K562 (cell line): ENCODE measurements around the gene BARX2. TPM values are rescaled to one million over a fixed set of nuclear protein-coding genes. Genes with fewer than 3 reads are reported as not detected.

Experiments
- ATAC-seq: fragments of 200-7000 bp; cut with Tn5 transposase; 3 replicates; pipeline ENCODE4 v1.9.1; 2020; ENCODE audit warnings: moderate library complexity
- BruUV-seq: library from RNA; stranded (reverse); fragments of 400-500 nt; replicated peaks from 2 replicates; lab custom pipeline; 2021; lab: Mats Ljungman, UMichigan
- CTCF ChIA-PET: fragments of 300-600 bp; formaldehyde crosslinking; extraction: SDS; loops from one replicate; lab custom pipeline; 2021; ENCODE audit warnings: low intra/inter-chr PET ratio; lab: Yijun Ruan, JAX
- POLR2A ChIA-PET: fragments of 300-600, 350-650 bp; sonication (Branson Sonifier 250); formaldehyde crosslinking; extraction: SDS; loops from one replicate; lab custom pipeline; 2021; ENCODE audit warnings: antibody characterized with exemption, inconsistent platforms; lab: Yijun Ruan, JAX
- DNase-seq, 4 experiments: peaks; one replicate each; pipeline versions ENCODE4 v3.0.0 to v3.0.0-alpha.2; 2011 to 2018; ENCODE audit warnings: low spot score in 3 of 4, mixed read lengths in 3 of 4; ENCODE audit errors: extremely low read depth in 1 of 4
- FAIRE-seq: peaks from 2 replicates; lab custom pipeline; 2011; peaks lifted over from hg19 to GRCh38; lab: Jason Lieb, UNC
- H2AFZ ChIP-seq: 2 replicates; pipeline ENCODE4 v1.6.0; 2011; ENCODE audit warnings: low read depth, low read length, control low read depth, inconsistent platforms
- H3K27ac ChIP-seq: fragments of 200-600 bp; 3 replicates; pipeline ENCODE4 v1.8.0; 2011; ENCODE audit warnings: low read depth, mild to moderate bottlenecking, control low read depth, inconsistent platforms, low read length, moderate library complexity, mixed read lengths; ENCODE audit errors: extremely low read depth
- H3K27me3 ChIP-seq, 2 experiments: fragments of 300-600 bp in 1 of 2; 2 replicates in 1 of 2; 3 replicates in 1 of 2; pipeline versions ENCODE4 v1.6.0 to v1.8.0; 2011; ENCODE audit warnings: inconsistent platforms in 2 of 2, low read length in 2 of 2, mild to moderate bottlenecking in 1 of 2, mixed read lengths in 1 of 2, moderate library complexity in 1 of 2; ENCODE audit not compliant: control insufficient read depth in 2 of 2, insufficient read depth in 2 of 2
- H3K36me3 ChIP-seq: fragments of 300-600 bp; 3 replicates; pipeline ENCODE4 v1.8.0; 2011; ENCODE audit warnings: mild to moderate bottlenecking, low read length, inconsistent platforms; ENCODE audit not compliant: control insufficient read depth, insufficient read depth
- H3K4me1 ChIP-seq, 2 experiments: fragments of 200-600 bp in 1 of 2; replicated peaks in 1 of 2; 2 replicates in 1 of 2; 3 replicates in 1 of 2; pipeline versions ENCODE4 v1.5.1 to v1.8.0; 2011; ENCODE audit warnings: inconsistent platforms in 2 of 2, low read length in 2 of 2, mild to moderate bottlenecking in 1 of 2, mixed read lengths in 1 of 2, moderate library complexity in 1 of 2; ENCODE audit not compliant: control insufficient read depth in 2 of 2, insufficient read depth in 2 of 2
- H3K4me2 ChIP-seq: 2 replicates; pipeline ENCODE4 v1.6.1; 2011; ENCODE audit warnings: low read length, control low read depth, inconsistent platforms, mixed read lengths; ENCODE audit not compliant: insufficient read depth
- H3K4me3 ChIP-seq: fragments of 200-600 bp; sonication (generic), shearing (Covaris generic); 2 replicates; pipeline ENCODE4 v1.5.1; 2016; ENCODE audit warnings: control low read depth, inconsistent platforms
- H3K79me2 ChIP-seq: fragments of 200-600 bp; 3 replicates; pipeline ENCODE4 v1.8.0; 2011; ENCODE audit warnings: low read length, inconsistent platforms; ENCODE audit not compliant: control insufficient read depth, insufficient read depth
- H3K9ac ChIP-seq, 2 experiments: 2 replicates each; pipeline versions ENCODE4 v1.6.0 to v1.6.1; 2011; ENCODE audit warnings: low read depth in 2 of 2, low read length in 2 of 2, control low read depth in 1 of 2, inconsistent platforms in 1 of 2, mild to moderate bottlenecking in 1 of 2, mixed read lengths in 1 of 2; ENCODE audit not compliant: insufficient read depth in 1 of 2
- H3K9me1 ChIP-seq: one replicate; pipeline ENCODE4 v1.6.0; 2011; ENCODE audit warnings: inconsistent platforms, mild to moderate bottlenecking, low read length, moderate library complexity; ENCODE audit not compliant: control insufficient read depth, insufficient read depth
- H3K9me3 ChIP-seq: replicated peaks from 2 replicates; pipeline ENCODE4 v1.5.1; 2011; ENCODE audit warnings: low read depth, low read length, inconsistent platforms; ENCODE audit not compliant: control insufficient read depth, insufficient read depth
- H4K20me1 ChIP-seq: replicated peaks from 2 replicates; pipeline ENCODE4 v1.6.1; 2011; ENCODE audit warnings: low read length, inconsistent platforms, mixed read lengths; ENCODE audit not compliant: control insufficient read depth, insufficient read depth
- ILK ChIP-seq: fragments of 450-650 bp; IDR thresholded peaks from 2 replicates; pipeline ENCODE4 v1.6.1; 2016; ENCODE audit warnings: missing genetic modification characterization, low read depth, mild to moderate bottlenecking, missing compliant biosample characterization, moderate library complexity, borderline replicate concordance
- WGBS: fragments of 100-300 bp; shearing (Covaris generic); methylation state at CpG from one replicate; pipeline ENCODE4 v1.1.6; 2016; ENCODE audit warnings: low coverage, mixed read lengths; ENCODE audit not compliant: insufficient coverage; ENCODE audit errors: missing lambda C conversion rate; 5-methylcytosine and 5-hydroxymethylcytosine counted together
- in situ Hi-C: fragments of 300-500 bp; cut with MboI; formaldehyde crosslinking; loops from 4 replicates; pipeline ENCODE4 v1.15.0; 2018; ENCODE audit warnings: inconsistent platforms, mixed read lengths
- intact Hi-C: fragments of 100-400 bp; cut with micrococcal nuclease; formaldehyde crosslinking; loops from 2 replicates; pipeline ENCODE4 v1.14.2; 2022
- polyA plus RNA-seq, 8 experiments: library from polyadenylated mRNA; depleted of rRNA in 4 of 8; stranded (reverse) in 5 of 8; unstranded in 3 of 8; fragments of >200 nt; fragmentation: Nextera tagmentation in 2 of 8; fragmentation: Illumina TruSeq in 1 of 8; extraction: Ambion mirVana in 2 of 8; extraction: Trizol in 1 of 8; gene quantifications; 2 replicates each; pipeline versions ENCODE4 v1.2.1 to v1.2.3, GENCODE V29; 2011 to 2014; ENCODE audit warnings: inconsistent platforms in 1 of 8, missing spikeins in 1 of 8
- total RNA-seq, 7 experiments: library from RNA; depleted of rRNA in 6 of 7; stranded (reverse); fragments of >200 nt in 6 of 7; fragmentation: Illumina TruSeq in 2 of 7; extraction: Trizol in 2 of 7; gene quantifications; 2 replicates each; pipeline versions ENCODE4 v1.2.1 to v1.2.3, GENCODE V29; 2011 to 2021; ENCODE audit warnings: low replicate concordance in 1 of 7
- TF ChIP-seq, protein P1 (sequence below): fragments of 450-650 bp; IDR thresholded peaks from 2 replicates; pipeline ENCODE4 v1.7.0; 2016; ENCODE audit warnings: borderline replicate concordance
- TF ChIP-seq, protein P2 (sequence below): sonication (generic); formaldehyde crosslinking; IDR thresholded peaks from 2 replicates; pipeline ENCODE4 v1.8.1; 2023; ENCODE audit warnings: mild to moderate bottlenecking, missing genetic modification reagents

Gene BARX2
- total and polyA plus RNA-seq, 9 of the 15 experiments (the other 6 are each of a cell fraction or from before 2014, with no cell fraction given), result not detected

DNA sequence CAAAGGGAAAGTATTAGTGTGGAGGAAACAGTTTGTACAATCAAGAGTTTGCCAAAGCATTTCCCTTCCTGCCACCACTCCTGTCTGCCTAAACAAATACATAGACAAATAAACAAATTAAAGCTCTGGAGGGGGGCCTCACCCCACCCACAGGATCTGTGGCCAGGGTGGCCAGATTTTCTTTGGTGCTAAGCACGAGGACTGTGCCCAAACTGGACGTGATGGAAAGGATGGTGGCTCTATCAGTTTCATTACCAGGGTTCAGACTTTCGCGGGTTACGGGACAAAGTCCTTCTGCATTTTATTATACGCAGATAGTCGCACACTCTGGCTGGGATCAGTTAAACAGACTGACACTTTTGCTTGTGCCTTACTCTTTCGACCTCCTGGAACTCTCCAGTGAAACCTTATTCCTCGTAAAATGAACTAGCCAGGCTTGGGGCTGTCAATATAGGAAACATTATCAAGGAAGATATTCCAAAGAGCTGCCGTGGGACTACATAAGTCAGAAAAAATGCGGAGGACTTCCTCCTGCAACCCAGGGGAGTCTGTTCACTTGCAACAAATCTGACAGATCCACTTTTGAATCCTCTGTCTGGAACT lies 11.2 kb downstream of the BARX2 start:
- no peaks in the 10 kb centered on the region for H3K36me3 ChIP-seq
- no peaks in the 10 kb centered on the region for H3K9me1 ChIP-seq
- no peak overlapping the region for H2AFZ ChIP-seq
- no peaks in the 10 kb centered on the region for H3K4me1 ChIP-seq
- ChIA-PET POLR2A (no interaction called here), CTCF (no interaction called here)
- no TSS peak for BruUV-seq
- TF ChIP-seq, protein P1, sequence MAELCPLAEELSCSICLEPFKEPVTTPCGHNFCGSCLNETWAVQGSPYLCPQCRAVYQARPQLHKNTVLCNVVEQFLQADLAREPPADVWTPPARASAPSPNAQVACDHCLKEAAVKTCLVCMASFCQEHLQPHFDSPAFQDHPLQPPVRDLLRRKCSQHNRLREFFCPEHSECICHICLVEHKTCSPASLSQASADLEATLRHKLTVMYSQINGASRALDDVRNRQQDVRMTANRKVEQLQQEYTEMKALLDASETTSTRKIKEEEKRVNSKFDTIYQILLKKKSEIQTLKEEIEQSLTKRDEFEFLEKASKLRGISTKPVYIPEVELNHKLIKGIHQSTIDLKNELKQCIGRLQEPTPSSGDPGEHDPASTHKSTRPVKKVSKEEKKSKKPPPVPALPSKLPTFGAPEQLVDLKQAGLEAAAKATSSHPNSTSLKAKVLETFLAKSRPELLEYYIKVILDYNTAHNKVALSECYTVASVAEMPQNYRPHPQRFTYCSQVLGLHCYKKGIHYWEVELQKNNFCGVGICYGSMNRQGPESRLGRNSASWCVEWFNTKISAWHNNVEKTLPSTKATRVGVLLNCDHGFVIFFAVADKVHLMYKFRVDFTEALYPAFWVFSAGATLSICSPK, result no peak
- no peak for TF ChIP-seq ILK (tag)
- TF ChIP-seq, protein P2, sequence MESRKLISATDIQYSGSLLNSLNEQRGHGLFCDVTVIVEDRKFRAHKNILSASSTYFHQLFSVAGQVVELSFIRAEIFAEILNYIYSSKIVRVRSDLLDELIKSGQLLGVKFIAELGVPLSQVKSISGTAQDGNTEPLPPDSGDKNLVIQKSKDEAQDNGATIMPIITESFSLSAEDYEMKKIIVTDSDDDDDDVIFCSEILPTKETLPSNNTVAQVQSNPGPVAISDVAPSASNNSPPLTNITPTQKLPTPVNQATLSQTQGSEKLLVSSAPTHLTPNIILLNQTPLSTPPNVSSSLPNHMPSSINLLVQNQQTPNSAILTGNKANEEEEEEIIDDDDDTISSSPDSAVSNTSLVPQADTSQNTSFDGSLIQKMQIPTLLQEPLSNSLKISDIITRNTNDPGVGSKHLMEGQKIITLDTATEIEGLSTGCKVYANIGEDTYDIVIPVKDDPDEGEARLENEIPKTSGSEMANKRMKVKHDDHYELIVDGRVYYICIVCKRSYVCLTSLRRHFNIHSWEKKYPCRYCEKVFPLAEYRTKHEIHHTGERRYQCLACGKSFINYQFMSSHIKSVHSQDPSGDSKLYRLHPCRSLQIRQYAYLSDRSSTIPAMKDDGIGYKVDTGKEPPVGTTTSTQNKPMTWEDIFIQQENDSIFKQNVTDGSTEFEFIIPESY (CRISPR knock-in tag), result no peak
- H3K27me3 ChIP-seq, result peaks cover 0 to 6% of the 10 kb centered on the region in 2 experiments; a peak in 1 of 5 replicates
- no peak for ATAC-seq
- H3K79me2 ChIP-seq, result no peaks in the 10 kb centered on the region
- no peak overlapping the region for H3K4me2 ChIP-seq
- H3K9me3 ChIP-seq, result no peaks in the 10 kb centered on the region
- intact Hi-C loops, result no loop called here
- in situ Hi-C loops, result no loop called here
- 2% methylated on average over 11 of the region's 11 CpGs for WGBS
- no peak for FAIRE-seq
- no peak overlapping the region for H3K4me3 ChIP-seq
- no peak overlapping the region for H3K27ac ChIP-seq
- H3K9ac ChIP-seq, result no peak overlapping the region
- DNase-seq, result no peak
- H4K20me1 ChIP-seq, result no peaks in the 10 kb centered on the region
